ENCODE results near the gene CLIC3. TPM values are rescaled to one million over a fixed set of nuclear protein-coding genes. Genes with fewer than 3 reads are reported as not detected.

Gene CLIC3
- total and polyA plus RNA-seq, 2 donors (not counting 1 experiment from before 2014, with no cell fraction given): 1.1 to 1.9 TPM

- CTCF ChIA-PET: interaction anchor here (1.4 to 1.6 kb wide), 2 partner anchors 10 to 28 kb away, joined by 5 read pairs; no protein-coding TSS in a partner anchor
- H3K4me3 Mint-ChIP-seq: no peak overlapping the region
These were observed 22.6 kb upstream of the CLIC3 start for GRCh38 chr9:137018761-137019559.

More at GRCh38 chr9:137018761-137019559, 22.6 kb upstream of the CLIC3 start:
- Histone ChIP-seq H3K4me3 (ENCODE audit: control extremely low read depth in 1 of 5, extremely low read depth in 1 of 5, insufficient read depth in 1 of 5, low read depth in 2 of 5, low read length in 4 of 5) (no peak overlapping the region), H3K79me2 (ENCODE audit: control insufficient read depth, insufficient read depth, low read length) (no peaks in the 10 kb centered on the region), H3K36me3 (replicated peaks in 1 of 2; ENCODE audit: control extremely low read depth in 1 of 2, control insufficient read depth in 1 of 2, extremely low read depth in 1 of 2, insufficient read depth in 2 of 2, low read length in 1 of 2) (peaks cover 0 to 5% of the 10 kb centered on the region in 2 experiments), H3K27me3 (replicated peaks in 1 of 4; ENCODE audit: control extremely low read depth in 1 of 4, control insufficient read depth in 3 of 4, insufficient read depth in 4 of 4, low read length in 3 of 4) (no peaks in the 10 kb centered on the region), H3K9me3 (ENCODE audit: control extremely low read depth in 1 of 3, control insufficient read depth in 2 of 3, insufficient read depth in 1 of 3, low read length in 2 of 3) (peaks cover 0 to 9% (median 0%) of the 10 kb centered on the region in 3 donors), H2AFZ (ENCODE audit: insufficient read depth, low read depth, low read length, poor library complexity, severe bottlenecking) (no peak overlapping the region), H4K20me1 (ENCODE audit: control insufficient read depth, insufficient read depth, low read length, poor library complexity, severe bottlenecking) (no peaks in the 10 kb centered on the region), H3K4me1 (ENCODE audit: control insufficient read depth in 2 of 2, insufficient read depth in 2 of 2, low read length in 2 of 2) (no peaks in the 10 kb centered on the region), H3K4me2 (replicated peaks; ENCODE audit: low read depth, low read length, poor library complexity, severe bottlenecking) (no peak overlapping the region), H3K27ac (ENCODE audit: low read length in 2 of 2) (no peak overlapping the region), H3K9ac (ENCODE audit: low read length) (no peak overlapping the region)
- ATAC-seq (ENCODE audit: low read depth): no peak
- WGBS (ENCODE audit: insufficient coverage): 92% methylated on average over 32 of the region's 36 CpGs
- no peaks in the 10 kb centered on the region for H3K27me3 Mint-ChIP-seq
- H3K27ac Mint-ChIP-seq: no peak overlapping the region
- intact Hi-C loops (cut with micrococcal nuclease): no loop called here
- POLR2A ChIA-PET: no interaction called here
- no peak for DNase-seq
- TF ChIP-seq CTCF (IDR thresholded peaks at IDR 0.05) (no peak), EZH2 (IDR thresholded peaks at IDR 0.05; ENCODE audit: borderline replicate concordance, insufficient read depth, low read depth, low read length, poor library complexity, severe bottlenecking) (no peak)
- no peaks in the 10 kb centered on the region for H3K9me3 Mint-ChIP-seq (ENCODE audit: insufficient read depth)
- H3K4me1 Mint-ChIP-seq: no peaks in the 10 kb centered on the region

Measured in B cell (primary cell).